Gastrocnemius medialis (tissue), 4 donors: ENCODE data around the gene SAMD5. TPM values are rescaled to one million over a fixed set of nuclear protein-coding genes. Genes with fewer than 3 reads are reported as not detected.

Experiments used
- ATAC-seq, 2 donors: fragments of 150-250 bp; one replicate each; pipeline ENCODE4 v1.9.1; 2016
- DNase-seq, 2 donors: peaks; one replicate each; pipeline ENCODE4 v3.0.0-alpha.2; 2019
- H3K27ac ChIP-seq, 4 donors: fragments of 200-600 bp; sonication (generic); 1 replicate in 1 of 4; 2 replicates in 3 of 4; pipeline ENCODE4 v1.5.1; 2016 to 2018; ENCODE audit warnings: mild to moderate bottlenecking in 2 of 4, moderate library complexity in 1 of 4
- H3K27me3 ChIP-seq, 3 donors: fragments of 200-600 bp; sonication (generic) in 2 of 3; 1 replicate in 1 of 3; 2 replicates in 2 of 3; pipeline versions ENCODE4 v1.5.1 to v1.6.0; 2016 to 2019; ENCODE audit warnings: mild to moderate bottlenecking in 1 of 3, moderate library complexity in 1 of 3
- H3K36me3 ChIP-seq, 2 donors: fragments of 200-600 bp; sonication (generic) in 1 of 2; one replicate each; pipeline ENCODE4 v1.5.1; 2017 to 2018
- H3K4me1 ChIP-seq, 2 donors: fragments of 200-600 bp; sonication (generic) in 1 of 2; one replicate each; pipeline ENCODE4 v1.5.1; 2016 to 2017; ENCODE audit warnings: mild to moderate bottlenecking in 2 of 2
- H3K4me3 ChIP-seq, 4 donors: fragments of 200-600 bp; sonication (generic) in 3 of 4; 1 replicate in 1 of 4; 2 replicates in 3 of 4; pipeline ENCODE4 v1.5.1; 2016 to 2019; ENCODE audit warnings: mild to moderate bottlenecking in 2 of 4
- H3K9me3 ChIP-seq, 3 donors: fragments of 200-600 bp; sonication (generic) in 2 of 3; 1 replicate in 1 of 3; 2 replicates in 2 of 3; pipeline ENCODE4 v1.5.1; 2016 to 2019
- CTCF ChIP-seq, 5 experiments: fragments of 450-650 bp in 3 of 5; fragments of 200-600 bp in 2 of 5; sonication (generic) in 2 of 5; IDR thresholded peaks in 4 of 5; conservative IDR thresholded peaks in 1 of 5; 1 replicate in 4 of 5; 2 replicates in 1 of 5; pipeline ENCODE4 v1.5.1; 2016 to 2019; ENCODE audit warnings: antibody characterized with exemption in 5 of 5, mild to moderate bottlenecking in 3 of 5, moderate library complexity in 3 of 5
- POLR2A ChIP-seq, 2 donors: fragments of 450-650 bp; IDR thresholded peaks; one replicate each; pipeline ENCODE4 v1.6.1; 2017; ENCODE audit warnings: antibody characterized with exemption in 2 of 2, mild to moderate bottlenecking in 2 of 2, moderate library complexity in 2 of 2
- in situ Hi-C, 4 donors: fragments of 200-750 bp; cut with MboI; loops; one replicate each; pipeline versions ENCODE4 v1.15.0 to v1.8.0; 2017; ENCODE audit warnings: low sequenced_read_pairs in 4 of 4
- intact Hi-C: fragments of 100-400 bp; cut with DNase I; formaldehyde crosslinking; loops from one replicate; pipeline ENCODE4 v1.15.1; 2023; ENCODE audit warnings: low total_unique reads
- total RNA-seq, 4 donors: library from RNA; depleted of rRNA; stranded (reverse); fragments of >200 nt; gene quantifications; one replicate each; pipeline versions ENCODE4 v1.1.0 to v1.2.3, GENCODE V29; 2016

Gene SAMD5
- total RNA-seq, 4 donors from 2014 or later: 0.07 to 0.36 (median 0.07) TPM; not detected in 1

DNA sequence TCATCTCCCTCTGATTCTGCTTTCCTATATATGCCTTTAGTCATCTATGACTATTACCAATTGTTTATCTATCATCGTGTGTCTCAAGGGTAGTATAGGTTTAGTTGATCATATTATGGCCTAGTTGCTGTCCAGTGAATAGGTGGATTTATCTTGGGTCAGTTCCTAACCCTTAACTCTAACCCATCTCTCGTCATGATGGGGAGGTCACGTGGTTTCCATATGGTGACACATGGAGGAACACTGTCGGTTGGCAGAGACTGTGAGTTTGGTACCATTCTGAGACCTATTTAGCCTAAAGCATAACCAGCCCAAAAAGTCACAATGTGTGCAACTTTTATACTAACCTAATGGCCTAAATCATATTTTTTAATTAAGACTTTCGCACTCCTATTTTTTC, 103.5 kb downstream of the SAMD5 start:
- H3K27me3 ChIP-seq: no peaks in the 10 kb centered on the region
- no peaks in the 10 kb centered on the region for H3K36me3 ChIP-seq
- no peaks in the 10 kb centered on the region for H3K4me1 ChIP-seq
- intact Hi-C loops (no loop called here), in situ Hi-C loops (no loop called here)
- ATAC-seq: no peak
- TF ChIP-seq CTCF (IDR thresholded peaks at IDR 0.05 in 4 of 5, conservative IDR thresholded peaks at IDR 0.05 in 1 of 5) (no peak), POLR2A (IDR thresholded peaks at IDR 0.05) (no peak)
- H3K9me3 ChIP-seq: no peaks in the 10 kb centered on the region
- H3K4me3 ChIP-seq: no peak overlapping the region
- H3K27ac ChIP-seq: no peak overlapping the region
- no peak for DNase-seq

DNA sequence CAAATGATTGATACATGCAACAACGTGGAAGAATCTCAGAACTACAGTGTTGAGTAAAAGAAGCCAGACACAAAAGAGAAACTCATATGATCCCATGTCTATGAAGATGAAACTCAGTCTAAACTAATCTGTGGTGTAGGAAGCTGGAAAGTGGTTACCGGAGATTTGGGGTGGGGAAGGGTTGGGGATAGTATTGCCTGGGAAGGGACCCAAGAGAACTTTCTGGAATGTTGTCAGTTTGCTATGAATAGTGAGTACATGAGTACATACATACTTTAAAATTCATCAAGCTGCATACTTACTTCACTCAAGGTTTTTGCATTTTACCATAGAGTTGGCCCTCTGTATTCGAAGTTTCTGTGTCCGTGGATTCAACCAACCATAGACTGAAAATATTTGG, 106.0 kb downstream of the SAMD5 start:
- DNase-seq (no peak), ATAC-seq (no peak)
- TF ChIP-seq CTCF (IDR thresholded peaks at IDR 0.05 in 4 of 5, conservative IDR thresholded peaks at IDR 0.05 in 1 of 5) (no peak), POLR2A (IDR thresholded peaks at IDR 0.05) (no peak)
- in situ Hi-C loops: no loop called here
- Histone ChIP-seq H3K36me3 (no peaks in the 10 kb centered on the region), H3K4me3 (no peak overlapping the region), H3K4me1 (no peaks in the 10 kb centered on the region), H3K27ac (no peak overlapping the region), H3K9me3 (no peaks in the 10 kb centered on the region), H3K27me3 (no peaks in the 10 kb centered on the region)
- intact Hi-C loops: no loop called here

GRCh38 chr6:147615659-147616456, 107.4 kb downstream of the SAMD5 start:
- Histone ChIP-seq H3K9me3 (no peaks in the 10 kb centered on the region), H3K36me3 (no peaks in the 10 kb centered on the region), H3K27me3 (no peaks in the 10 kb centered on the region), H3K27ac (no peak overlapping the region), H3K4me3 (no peak overlapping the region), H3K4me1 (no peaks in the 10 kb centered on the region)
- TF ChIP-seq POLR2A (IDR thresholded peaks at IDR 0.05) (no peak), CTCF (IDR thresholded peaks at IDR 0.05 in 4 of 5, conservative IDR thresholded peaks at IDR 0.05 in 1 of 5) (no peak)
- in situ Hi-C loops: no loop called here
- ATAC-seq: no peak
- no peak for DNase-seq
- intact Hi-C loops: no loop called here

- TF ChIP-seq CTCF (IDR thresholded peaks at IDR 0.05 in 4 of 5, conservative IDR thresholded peaks at IDR 0.05 in 1 of 5): no peak
- no peak for TF ChIP-seq POLR2A (IDR thresholded peaks at IDR 0.05)
- no peak for DNase-seq
- H3K36me3 ChIP-seq: no peaks in the 10 kb centered on the region
- no peak overlapping the region for H3K4me3 ChIP-seq
- no peak for ATAC-seq
- H3K9me3 ChIP-seq: no peaks in the 10 kb centered on the region
- no peaks in the 10 kb centered on the region for H3K4me1 ChIP-seq
- H3K27me3 ChIP-seq: no peaks in the 10 kb centered on the region
- H3K27ac ChIP-seq: no peak overlapping the region
- in situ Hi-C loops (no loop called here), intact Hi-C loops (no loop called here)
Measured at GRCh38 chr6:147617366-147617765, 108.9 kb downstream of the SAMD5 start.

DNA sequence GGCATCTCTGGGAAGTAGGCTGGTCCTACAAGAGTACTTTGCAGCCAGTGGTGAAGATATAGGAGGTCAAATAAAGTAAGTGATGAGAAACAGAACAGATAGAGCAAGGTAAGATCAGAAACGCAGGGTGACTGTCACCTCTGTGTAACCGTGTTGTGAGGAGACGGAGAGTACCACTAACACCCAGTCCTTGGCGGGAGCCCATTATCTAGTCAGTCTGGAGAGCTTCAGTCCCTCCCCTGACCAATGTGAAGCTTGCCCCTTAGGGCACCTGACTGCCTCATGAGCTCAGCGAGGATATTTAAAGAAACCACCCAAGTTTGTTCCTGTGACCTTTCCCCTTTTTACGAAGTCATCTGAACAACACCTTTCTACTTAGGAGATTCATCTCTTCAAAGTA, 110.0 kb downstream of the SAMD5 start:
- in situ Hi-C loops (no loop called here), intact Hi-C loops (no loop called here)
- ATAC-seq: no peak
- Histone ChIP-seq H3K36me3 (no peaks in the 10 kb centered on the region), H3K27me3 (no peaks in the 10 kb centered on the region), H3K27ac (no peak overlapping the region), H3K9me3 (no peaks in the 10 kb centered on the region), H3K4me3 (no peak overlapping the region), H3K4me1 (no peaks in the 10 kb centered on the region)
- TF ChIP-seq POLR2A (IDR thresholded peaks at IDR 0.05) (no peak), CTCF (IDR thresholded peaks at IDR 0.05 in 4 of 5, conservative IDR thresholded peaks at IDR 0.05 in 1 of 5) (no peak)
- no peak for DNase-seq
